Measurements from ENCODE around the gene EFCAB6.

- TF ChIP-seq EZH2 (conservative IDR thresholded peaks at IDR 0.05; ENCODE audit: low read depth, low read length) (no peak), FOXP1 (IDR thresholded peaks at IDR 0.05) (no peak), FOXP1 (CRISPR knock-in tag; IDR thresholded peaks at IDR 0.05) (no peak)
Measured at GRCh38 chr22:43510281-43511070, 301.6 kb downstream of the EFCAB6 start.

All from HepG2 (cell line).